Adrenal gland (tissue), 12 donors: Measurements from ENCODE around the gene TACR1. TPM values are rescaled to one million over a fixed set of nuclear protein-coding genes. Genes with fewer than 3 reads are reported as not detected.

Source experiments
- DNase-seq, 7 donors: peaks; one replicate each; pipeline ENCODE4 v3.0.0-alpha.2; 2019 to 2020
- H3K27ac ChIP-seq, 5 donors: fragments of 200-600 bp; sonication (generic) in 4 of 5; 1 replicate in 3 of 5; 2 replicates in 2 of 5; pipeline versions ENCODE4 v1.5.1 to v1.8.0; 2016 to 2020; ENCODE audit warnings: mild to moderate bottlenecking in 1 of 5
- H3K27me3 ChIP-seq: fragments of 200-600 bp; 2 replicates; pipeline ENCODE4 v1.8.0; 2021
- H3K36me3 ChIP-seq, 2 donors: fragments of 200-600 bp; replicated peaks in 1 of 2; 1 replicate in 1 of 2; 2 replicates in 1 of 2; pipeline versions ENCODE4 v1.5.1 to v1.8.0; 2018 to 2022
- H3K4me1 ChIP-seq, 2 donors: fragments of 200-600 bp; replicated peaks in 1 of 2; 1 replicate in 1 of 2; 2 replicates in 1 of 2; pipeline versions ENCODE4 v1.5.1 to v1.8.0; 2018 to 2021
- H3K4me3 ChIP-seq, 4 donors: fragments of 200-600 bp; sonication (generic) in 3 of 4; one replicate each; pipeline ENCODE4 v1.5.1; 2016 to 2018
- H3K9me3 ChIP-seq, 3 donors: fragments of 200-600 bp; sonication (generic) in 1 of 3; replicated peaks in 1 of 3; 1 replicate in 2 of 3; 2 replicates in 1 of 3; pipeline versions ENCODE4 v1.5.1 to v1.8.0; 2016 to 2021
- CTCF ChIP-seq, 6 experiments: fragments of 450-650 bp in 4 of 6; fragments of 200-600 bp in 2 of 6; sonication (generic) in 1 of 6; IDR thresholded peaks; 1 replicate in 5 of 6; 2 replicates in 1 of 6; pipeline versions ENCODE4 v1.5.1 to v1.8.0; 2016 to 2021; ENCODE audit warnings: antibody characterized with exemption in 6 of 6, mild to moderate bottlenecking in 2 of 6, moderate library complexity in 1 of 6
- POLR2A ChIP-seq, 2 donors: fragments of 450-650 bp; IDR thresholded peaks; one replicate each; pipeline ENCODE4 v1.6.1; 2017; ENCODE audit warnings: antibody characterized with exemption in 2 of 2, mild to moderate bottlenecking in 2 of 2, moderate library complexity in 1 of 2
- WGBS, 4 donors: extraction: QIAGEN DNeasy Blood & Tissue Kit in 2 of 4; methylation state at CpG; one replicate each; pipeline versions ENCODE4 v1.1.5 to v1.1.7; 2013 to 2017; 5-methylcytosine and 5-hydroxymethylcytosine counted together
- intact Hi-C, 2 donors: fragments of 100-400 bp; cut with DNase I; formaldehyde crosslinking; loops; one replicate each; pipeline versions ENCODE4 v1.14.1 to v1.15.0; 2022 to 2023
- polyA plus RNA-seq, 3 donors: library from polyadenylated mRNA; stranded (reverse); fragments of 200-250 nt in 2 of 3; fragments of 350-450 nt in 1 of 3; fragmentation: Illumina TruSeq in 1 of 3; extraction: RNeasy Lipid Tissue Mini Kit (QIAGEN cat#74804) in 1 of 3; gene quantifications; one replicate each; pipeline ENCODE4 v1.2.3, GENCODE V29; 2013 to 2014
- total RNA-seq, 9 donors: library from RNA; depleted of rRNA in 4 of 9; stranded (reverse); fragments of >200 nt in 4 of 9; fragments of 120-200 nt in 1 of 9; fragmentation: NEBNext Ultra II Directional in 1 of 9; extraction: Animal tissue kit (Norgen Biotek cat#: 25700) in 1 of 9; gene quantifications; one replicate each; pipeline versions ENCODE4 v1.1.0 to v1.2.4, GENCODE V29; 2013 to 2023
- donor health status: healthy with polysubstance abuse.
- donor health status: Bipolar disorder and iron deficiency.
- donor health status: DM: yes; HTN: yes; CAD: no.
- donor health status: DM: no; HTN: no; CAD: no.
- donor health status: DM: no; HTN: no; CAD: no.
- donor health status: DM: yes; HTN: yes; CAD: no.

TACR1 gene
- total and polyA plus RNA-seq, 12 donors = 0.15 to 1.9 (median 0.41) TPM; not detected in 1

GRCh38 chr2:75194184-75194868 lies 5.0 kb downstream of the TACR1 start:
- peaks cover under 1 to 4% of the 10 kb centered on the region in 2 donors for H3K4me1 ChIP-seq
- intact Hi-C loops = no loop called here
- H3K27me3 ChIP-seq = peaks cover 22% of the 10 kb centered on the region
- 67 to 80% (median 70%) methylated on average over 4 of the region's 4 CpGs for WGBS, 4 donors
- H3K27ac ChIP-seq = no peak overlapping the region
- no peak for DNase-seq
- TF ChIP-seq POLR2A (IDR thresholded peaks at IDR 0.05) = no peak
- TF ChIP-seq CTCF (IDR thresholded peaks at IDR 0.05) = no peak
- H3K4me3 ChIP-seq = no peak overlapping the region
- no peaks in the 10 kb centered on the region for H3K9me3 ChIP-seq
- H3K36me3 ChIP-seq = no peaks in the 10 kb centered on the region

GRCh38 chr2:75192496-75192895 lies 6.8 kb downstream of the TACR1 start:
- no peak for TF ChIP-seq CTCF (IDR thresholded peaks at IDR 0.05)
- TF ChIP-seq POLR2A (IDR thresholded peaks at IDR 0.05) = no peak
- 83 to 96% (median 89%) methylated on average over 1 of the region's 1 CpG for WGBS, 4 donors
- no peak overlapping the region for H3K27ac ChIP-seq
- intact Hi-C loops = no loop called here
- no peak overlapping the region for H3K4me3 ChIP-seq
- no peak for DNase-seq
- no peaks in the 10 kb centered on the region for H3K4me1 ChIP-seq
- H3K36me3 ChIP-seq = no peaks in the 10 kb centered on the region
- peaks cover 11% of the 10 kb centered on the region for H3K27me3 ChIP-seq
- no peaks in the 10 kb centered on the region for H3K9me3 ChIP-seq

GRCh38 chr2:75190271-75190990 lies 8.9 kb downstream of the TACR1 start:
- 90 to 94% (median 92%) methylated on average over 3 of the region's 3 CpGs for WGBS, 4 donors
- DNase-seq = no peak
- intact Hi-C loops = no loop called here
- no peak overlapping the region for H3K27ac ChIP-seq
- no peaks in the 10 kb centered on the region for H3K4me1 ChIP-seq
- no peaks in the 10 kb centered on the region for H3K27me3 ChIP-seq
- no peak for TF ChIP-seq CTCF (IDR thresholded peaks at IDR 0.05)
- TF ChIP-seq POLR2A (IDR thresholded peaks at IDR 0.05) = no peak
- no peaks in the 10 kb centered on the region for H3K9me3 ChIP-seq
- no peaks in the 10 kb centered on the region for H3K36me3 ChIP-seq
- H3K4me3 ChIP-seq = no peak overlapping the region

GRCh38 chr2:75186821-75187220 lies 12.5 kb downstream of the TACR1 start:
- Histone ChIP-seq H3K9me3 (no peaks in the 10 kb centered on the region), H3K27ac (no peak overlapping the region), H3K36me3 (no peaks in the 10 kb centered on the region), H3K4me3 (no peak overlapping the region), H3K4me1 (no peaks in the 10 kb centered on the region), H3K27me3 (no peaks in the 10 kb centered on the region)
- intact Hi-C loops = no loop called here
- 29 to 42% (median 35%) methylated on average over 1 of the region's 1 CpG for WGBS, 4 donors
- peak in 3 of 7 donors; percentile 5 to 31 (median 18) for DNase-seq
- no peak for TF ChIP-seq POLR2A (IDR thresholded peaks at IDR 0.05)
- TF ChIP-seq CTCF (IDR thresholded peaks at IDR 0.05) = no peak
